ENCODE data around the gene PSMG1.
"Not testable (repeated sequence)": the region's sequence is repeated elsewhere in the genome, so short reads cannot be mapped to it uniquely, and the experiment has no call there.

Gene PSMG1

GRCh38 chr21:39188521-39189139 is 5.4 kb upstream of the PSMG1 start:
- no peak for DNase-seq

DNA sequence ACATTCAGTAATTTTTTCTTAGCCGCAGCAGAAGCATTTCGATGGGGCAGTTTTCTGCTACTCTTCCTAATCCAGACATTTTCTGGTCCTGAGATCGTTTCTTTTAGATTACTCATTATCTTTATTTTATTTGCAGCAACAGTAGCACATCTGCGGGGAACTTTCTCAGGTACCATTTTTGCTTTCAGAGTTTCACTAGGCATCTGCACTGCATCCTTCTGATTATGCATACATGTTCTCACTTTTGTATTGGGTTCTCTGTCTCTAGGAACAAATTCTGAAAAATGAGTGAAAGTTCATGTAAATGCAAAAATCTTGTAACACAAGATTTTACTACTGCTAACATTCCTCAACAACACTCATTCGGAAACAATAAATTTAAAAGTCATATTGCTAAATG is 3.9 kb upstream of the PSMG1 start:
- DNase-seq: no peak

DNA sequence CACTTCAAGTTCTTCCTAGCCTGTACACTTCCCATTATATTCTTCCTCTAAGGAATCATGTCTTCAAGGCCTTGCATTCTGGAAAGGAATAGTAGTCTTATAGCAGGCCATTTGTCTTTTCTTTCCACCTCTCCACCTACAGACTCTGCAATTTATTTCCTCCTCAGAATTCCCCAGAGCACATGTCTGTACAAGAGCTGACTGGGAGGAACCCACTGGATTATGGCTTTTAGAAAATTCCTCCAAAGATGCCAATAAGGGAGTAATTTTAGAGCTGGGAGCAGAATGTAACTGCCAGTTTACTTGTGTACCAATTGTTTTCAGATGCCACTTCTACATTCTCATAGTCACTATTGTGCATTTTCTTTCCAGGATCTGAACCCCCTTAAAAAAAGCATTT is 3.4 kb upstream of the PSMG1 start:
- no peak for DNase-seq

- DNase-seq: no peak
Observed at GRCh38 chr21:39185157-39185556, 1.9 kb upstream of the PSMG1 start.

GRCh38 chr21:39184050-39184980 is 1.1 kb upstream of the PSMG1 start:
- no peak for DNase-seq

- DNase-seq: no peak
Observed at GRCh38 chr21:39182484-39183271, 573 bp downstream of the PSMG1 start.

- DNase-seq: no peak
Observed at GRCh38 chr21:39182016-39182415, 1.2 kb downstream of the PSMG1 start.

GRCh38 chr21:39181205-39181818 is 1.9 kb downstream of the PSMG1 start:
- no peak for DNase-seq

DNA sequence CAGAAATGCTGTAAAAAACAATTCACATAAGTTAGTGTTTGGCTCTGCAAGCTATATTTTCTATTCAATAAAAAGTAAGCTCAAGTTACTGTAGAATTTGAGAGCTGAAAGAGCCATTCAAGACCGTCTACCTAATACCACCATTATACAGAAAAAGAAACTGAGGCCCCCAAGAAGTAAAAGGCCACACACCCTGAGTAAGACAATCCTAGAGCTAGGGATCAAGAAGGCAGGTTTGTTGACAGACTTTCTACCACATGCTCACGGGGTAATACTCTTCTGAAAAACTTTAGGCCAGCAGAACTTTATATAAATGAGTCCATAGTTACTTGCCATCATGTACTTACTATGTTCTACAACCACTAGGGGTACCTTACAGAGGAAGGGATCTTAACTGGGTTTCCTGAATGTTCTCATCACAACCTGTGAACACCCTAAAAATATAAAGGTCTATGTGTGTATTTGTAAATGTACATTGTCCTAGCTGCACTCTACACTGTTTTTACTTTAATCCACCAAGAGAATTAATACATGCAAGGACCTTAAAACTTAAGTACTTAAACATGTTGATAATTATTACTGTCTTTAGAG is 2.7 kb downstream of the PSMG1 start:
- no peak for DNase-seq

GRCh38 chr21:39178421-39178820 is 4.8 kb downstream of the PSMG1 start:
- DNase-seq: no peak

DNA sequence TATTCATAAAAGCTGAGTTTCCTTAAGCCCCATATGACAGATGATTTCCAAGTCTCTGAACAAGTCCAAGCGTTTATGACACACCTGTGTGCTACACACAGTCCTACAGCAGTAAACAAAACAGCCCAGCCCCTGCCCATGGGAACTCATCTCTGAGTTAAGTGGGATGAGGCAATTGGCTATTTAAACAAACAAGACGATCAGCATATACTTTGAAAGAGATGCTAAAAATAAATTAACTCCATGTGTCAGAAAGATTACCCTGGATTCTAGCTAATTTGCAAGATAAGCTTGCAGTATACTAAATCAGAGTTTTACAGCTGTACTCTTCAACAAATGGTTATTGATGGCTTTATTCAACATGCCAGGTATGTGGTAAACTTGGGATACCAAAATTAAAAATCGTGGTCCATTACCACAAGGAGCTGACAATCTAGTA is 7.0 kb downstream of the PSMG1 start:
- no peak for DNase-seq

DNA sequence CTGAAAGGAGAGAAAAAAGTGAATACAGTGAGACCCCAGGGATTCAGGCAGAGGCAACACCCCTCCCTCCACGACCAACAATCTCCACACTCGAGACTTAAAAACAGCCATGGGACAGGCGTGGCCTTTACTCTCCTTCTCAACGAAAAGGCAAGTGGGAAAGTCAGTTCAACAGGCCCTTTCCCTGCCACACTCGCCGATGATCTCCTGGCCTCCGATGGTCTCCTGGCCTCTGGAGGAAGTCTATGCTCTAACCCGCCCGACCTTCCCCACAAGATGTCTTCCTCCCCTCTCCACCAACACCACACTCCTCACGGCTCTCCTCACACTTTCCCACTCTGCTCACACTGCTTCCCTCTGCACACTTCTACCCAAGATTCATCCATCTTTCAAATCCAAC is 7.6 kb downstream of the PSMG1 start:
- no peak for DNase-seq

DNA sequence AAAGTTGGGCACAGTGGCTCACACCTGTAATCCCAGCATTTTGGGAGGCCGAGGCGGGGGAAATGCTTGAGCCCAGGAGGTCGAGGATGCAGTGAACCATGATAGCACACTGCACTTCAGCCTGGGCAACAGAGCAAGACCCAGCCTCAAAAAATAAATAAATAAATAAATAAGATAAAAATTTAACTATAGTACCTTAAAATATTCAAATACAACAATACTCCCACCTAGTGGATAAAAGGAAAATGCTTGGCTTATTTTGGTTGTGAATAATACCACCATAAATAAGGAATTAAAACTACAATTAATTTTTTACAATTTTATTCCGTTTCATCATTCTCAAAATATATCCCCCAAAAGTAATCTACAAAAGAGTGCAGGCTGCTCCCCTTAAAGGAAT is 8.1 kb downstream of the PSMG1 start:
- no peak for DNase-seq

- DNase-seq: no peak
Observed at GRCh38 chr21:39173716-39174680, 9.3 kb downstream of the PSMG1 start.

GRCh38 chr21:39169906-39170305 is 13.3 kb downstream of the PSMG1 start:
- no peak for DNase-seq

DNA sequence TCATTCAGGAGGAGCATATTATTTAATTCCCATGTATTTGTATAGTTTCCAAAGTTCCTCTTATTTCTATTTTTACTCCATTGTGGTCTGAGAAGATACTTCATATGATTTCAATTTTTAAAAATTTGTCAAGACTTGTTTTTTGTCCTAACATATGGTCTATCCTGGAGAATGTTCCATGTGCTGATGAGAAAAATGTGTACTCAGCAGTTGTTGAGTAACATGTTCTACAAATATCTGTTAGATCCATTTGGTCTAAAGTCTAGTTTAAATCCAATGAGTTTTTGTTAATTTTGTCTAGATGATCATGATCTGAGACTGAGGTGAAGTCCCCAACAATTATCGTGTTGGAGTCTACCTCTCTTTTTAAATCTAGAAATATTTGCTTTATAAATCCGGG is 14.5 kb downstream of the PSMG1 start:
- DNase-seq: no peak

GRCh38 chr21:39164523-39164922 is 18.7 kb downstream of the PSMG1 start:
- no peak for DNase-seq

DNA sequence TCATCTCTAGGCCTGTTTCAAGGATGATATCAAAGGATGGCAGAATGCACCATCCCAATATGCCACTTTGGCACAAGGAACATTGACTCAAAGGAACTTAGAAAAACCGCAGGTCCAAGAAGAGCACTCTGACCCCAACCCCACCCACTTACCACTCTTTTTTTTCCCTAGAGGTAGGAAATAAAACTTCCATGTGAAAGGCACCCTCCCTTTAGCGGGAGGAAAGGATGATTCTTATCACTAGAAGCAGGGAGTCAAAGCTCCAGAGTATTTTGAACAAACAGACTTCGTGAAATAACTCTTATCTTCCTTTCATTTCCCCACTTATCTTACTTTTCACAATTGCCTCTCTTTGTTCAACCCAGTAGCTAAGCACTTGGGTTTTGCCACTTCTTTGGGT is 22.2 kb downstream of the PSMG1 start:
- DNase-seq: no peak

DNA sequence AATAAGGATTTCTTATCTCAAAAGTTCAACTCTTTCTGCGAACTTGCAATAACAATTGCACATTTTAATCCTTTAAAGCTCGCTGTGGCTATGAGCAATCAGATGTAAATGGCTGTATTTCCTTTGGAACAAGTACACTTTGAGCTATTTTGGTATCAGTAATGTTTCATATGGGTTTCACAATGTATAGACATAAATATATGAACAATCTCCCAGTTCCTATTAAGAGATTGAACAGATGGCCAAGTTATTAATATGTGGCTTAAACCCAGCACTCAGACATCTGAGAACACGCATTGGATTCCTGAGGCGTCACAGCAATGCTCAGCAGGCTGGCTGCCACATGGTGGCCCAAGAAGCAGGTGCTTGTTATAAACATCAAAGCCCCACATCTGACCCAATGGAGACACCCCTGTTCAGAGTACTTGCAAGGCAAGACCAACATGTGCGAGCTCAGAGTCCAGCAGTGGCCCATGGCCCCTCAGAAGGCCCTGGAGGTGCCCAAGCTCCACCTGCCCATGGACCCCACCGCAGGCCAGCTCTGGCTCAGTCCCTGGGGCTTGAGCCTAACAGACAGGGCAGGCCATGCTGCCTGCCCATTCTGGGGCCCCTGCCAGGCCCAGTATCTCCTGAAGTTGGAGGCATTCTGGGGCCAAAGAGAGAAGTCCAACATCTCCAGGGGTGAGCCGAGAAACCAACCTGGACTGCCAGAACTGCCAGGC is 23.7 kb downstream of the PSMG1 start:
- DNase-seq: no peak

DNA sequence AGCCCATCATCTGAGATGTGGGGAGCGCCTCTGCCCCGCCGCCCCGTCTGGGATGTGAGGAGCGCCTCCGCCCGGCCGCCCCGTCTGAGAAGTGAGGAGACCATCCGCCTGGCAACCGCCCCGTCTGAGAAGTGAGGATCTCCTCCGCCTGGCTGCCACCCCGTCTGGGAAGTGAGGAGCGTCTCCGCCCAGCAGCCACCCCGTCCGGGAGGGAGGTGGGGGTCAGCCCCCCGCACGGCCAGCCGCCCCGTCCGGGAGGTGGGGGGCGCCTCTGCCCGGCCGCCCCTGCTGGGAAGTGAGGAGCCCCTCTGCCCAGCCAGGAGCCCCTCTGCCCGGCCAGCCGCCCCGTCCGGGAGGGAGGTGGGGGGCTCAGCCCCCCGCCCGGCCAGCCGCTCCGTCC is 26.0 kb downstream of the PSMG1 start:
- DNase-seq: not testable (repeated sequence)

DNA sequence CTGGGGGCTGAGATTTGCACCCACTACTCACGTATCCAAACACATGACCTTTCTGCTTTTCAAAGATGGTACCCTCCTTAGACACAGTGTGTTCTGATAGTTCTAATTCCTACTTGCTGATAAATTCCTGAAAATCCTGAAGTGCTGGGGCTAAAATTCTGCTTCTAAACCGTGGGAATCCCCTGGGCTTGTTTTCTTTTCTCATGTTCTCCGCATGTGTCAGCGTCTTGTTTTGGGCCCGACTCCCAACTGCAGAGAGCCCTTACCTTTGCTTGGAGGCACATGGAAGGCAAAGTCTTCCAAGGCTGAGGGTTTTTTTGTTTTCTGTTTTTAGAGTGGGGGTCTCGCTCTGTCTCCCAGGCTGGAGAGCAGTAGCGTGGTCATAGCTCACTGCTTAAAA is 27.2 kb downstream of the PSMG1 start:
- DNase-seq: no peak
